ENCODE data around the gene TAF11L4. TPM values are rescaled to one million over a fixed set of nuclear protein-coding genes. Genes with fewer than 3 reads are reported as not detected.

Gene TAF11L4
- total RNA-seq, 1 experiment from 2014 or later, result not detected

- Mint-ChIP-seq H3K4me3 (no peak overlapping the region), H3K27me3 (ENCODE audit: low read depth) (no peaks in the 10 kb centered on the region), H3K4me1 (peaks cover 7% of the 10 kb centered on the region), H3K36me3 (no peaks in the 10 kb centered on the region), H3K27ac (no peak overlapping the region), H3K9me3 (no peaks in the 10 kb centered on the region)
- CTCF ChIA-PET, result no interaction called here
- TF ChIP-seq ATF3 (CRISPR knock-in tag; conservative IDR thresholded peaks at IDR 0.05), result no peak
- no peak for TF ChIP-seq MXD4 (CRISPR knock-in tag; IDR thresholded peaks at IDR 0.05; ENCODE audit: borderline replicate concordance)
- no peak for TF ChIP-seq ZNF425 (CRISPR knock-in tag; conservative IDR thresholded peaks at IDR 0.05)
- TF ChIP-seq, protein P1, sequence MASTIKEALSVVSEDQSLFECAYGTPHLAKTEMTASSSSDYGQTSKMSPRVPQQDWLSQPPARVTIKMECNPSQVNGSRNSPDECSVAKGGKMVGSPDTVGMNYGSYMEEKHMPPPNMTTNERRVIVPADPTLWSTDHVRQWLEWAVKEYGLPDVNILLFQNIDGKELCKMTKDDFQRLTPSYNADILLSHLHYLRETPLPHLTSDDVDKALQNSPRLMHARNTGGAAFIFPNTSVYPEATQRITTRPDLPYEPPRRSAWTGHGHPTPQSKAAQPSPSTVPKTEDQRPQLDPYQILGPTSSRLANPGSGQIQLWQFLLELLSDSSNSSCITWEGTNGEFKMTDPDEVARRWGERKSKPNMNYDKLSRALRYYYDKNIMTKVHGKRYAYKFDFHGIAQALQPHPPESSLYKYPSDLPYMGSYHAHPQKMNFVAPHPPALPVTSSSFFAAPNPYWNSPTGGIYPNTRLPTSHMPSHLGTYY (CRISPR knock-in tag; IDR thresholded peaks at IDR 0.05), result no peak
- no peak for TF ChIP-seq MAX (CRISPR knock-in tag; IDR thresholded peaks at IDR 0.05)
- TF ChIP-seq MYBL2 (CRISPR knock-in tag; IDR thresholded peaks at IDR 0.05), result no peak
- TF ChIP-seq ZNF263 (CRISPR knock-in tag; IDR thresholded peaks at IDR 0.05; ENCODE audit: low read depth), result no peak
- no peak for TF ChIP-seq ZBTB21 (CRISPR knock-in tag; IDR thresholded peaks at IDR 0.05; ENCODE audit: borderline replicate concordance)
- TF ChIP-seq, protein P2, sequence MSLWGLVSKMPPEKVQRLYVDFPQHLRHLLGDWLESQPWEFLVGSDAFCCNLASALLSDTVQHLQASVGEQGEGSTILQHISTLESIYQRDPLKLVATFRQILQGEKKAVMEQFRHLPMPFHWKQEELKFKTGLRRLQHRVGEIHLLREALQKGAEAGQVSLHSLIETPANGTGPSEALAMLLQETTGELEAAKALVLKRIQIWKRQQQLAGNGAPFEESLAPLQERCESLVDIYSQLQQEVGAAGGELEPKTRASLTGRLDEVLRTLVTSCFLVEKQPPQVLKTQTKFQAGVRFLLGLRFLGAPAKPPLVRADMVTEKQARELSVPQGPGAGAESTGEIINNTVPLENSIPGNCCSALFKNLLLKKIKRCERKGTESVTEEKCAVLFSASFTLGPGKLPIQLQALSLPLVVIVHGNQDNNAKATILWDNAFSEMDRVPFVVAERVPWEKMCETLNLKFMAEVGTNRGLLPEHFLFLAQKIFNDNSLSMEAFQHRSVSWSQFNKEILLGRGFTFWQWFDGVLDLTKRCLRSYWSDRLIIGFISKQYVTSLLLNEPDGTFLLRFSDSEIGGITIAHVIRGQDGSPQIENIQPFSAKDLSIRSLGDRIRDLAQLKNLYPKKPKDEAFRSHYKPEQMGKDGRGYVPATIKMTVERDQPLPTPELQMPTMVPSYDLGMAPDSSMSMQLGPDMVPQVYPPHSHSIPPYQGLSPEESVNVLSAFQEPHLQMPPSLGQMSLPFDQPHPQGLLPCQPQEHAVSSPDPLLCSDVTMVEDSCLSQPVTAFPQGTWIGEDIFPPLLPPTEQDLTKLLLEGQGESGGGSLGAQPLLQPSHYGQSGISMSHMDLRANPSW (CRISPR knock-in tag; conservative IDR thresholded peaks at IDR 0.05; ENCODE audit: low read depth), result no peak
- TF ChIP-seq ESRRA (CRISPR knock-in tag; IDR thresholded peaks at IDR 0.05; ENCODE audit: borderline replicate concordance), result no peak
- POLR2A ChIA-PET, result no interaction called here
- DNase-seq (ENCODE audit: low spot score) (no peak), ATAC-seq (no peak)
Observed at GRCh38 chr5:17477573-17478265, 43.9 kb upstream of the TAF11L4 start.

- DNase-seq (ENCODE audit: low spot score), result no peak
- peak; percentile 47 for ATAC-seq
- H3K27ac Mint-ChIP-seq, result 0 out of 2 replicates have a peak overlapping the region, but pooled peaks have one; percentile 8
- ChIA-PET POLR2A (no interaction called here), CTCF (interaction anchor here (1.1 kb wide), 1 partner anchor 265 kb away, joined by 4 read pairs; no protein-coding TSS in a partner anchor)
- no peaks in the 10 kb centered on the region for H3K27me3 Mint-ChIP-seq (ENCODE audit: low read depth)
- no peaks in the 10 kb centered on the region for H3K9me3 Mint-ChIP-seq
- no peak overlapping the region for H3K4me3 Mint-ChIP-seq
- no peak for TF ChIP-seq GRHL2 (CRISPR knock-in tag; IDR thresholded peaks at IDR 0.05; ENCODE audit: insufficient replicate concordance, severe bottlenecking)
- no peak for TF ChIP-seq ZBTB43 (CRISPR knock-in tag; IDR thresholded peaks at IDR 0.05)
- no peak for TF ChIP-seq FOXP1 (CRISPR knock-in tag; IDR thresholded peaks at IDR 0.05; ENCODE audit: borderline replicate concordance)
- TF ChIP-seq, protein P3, sequence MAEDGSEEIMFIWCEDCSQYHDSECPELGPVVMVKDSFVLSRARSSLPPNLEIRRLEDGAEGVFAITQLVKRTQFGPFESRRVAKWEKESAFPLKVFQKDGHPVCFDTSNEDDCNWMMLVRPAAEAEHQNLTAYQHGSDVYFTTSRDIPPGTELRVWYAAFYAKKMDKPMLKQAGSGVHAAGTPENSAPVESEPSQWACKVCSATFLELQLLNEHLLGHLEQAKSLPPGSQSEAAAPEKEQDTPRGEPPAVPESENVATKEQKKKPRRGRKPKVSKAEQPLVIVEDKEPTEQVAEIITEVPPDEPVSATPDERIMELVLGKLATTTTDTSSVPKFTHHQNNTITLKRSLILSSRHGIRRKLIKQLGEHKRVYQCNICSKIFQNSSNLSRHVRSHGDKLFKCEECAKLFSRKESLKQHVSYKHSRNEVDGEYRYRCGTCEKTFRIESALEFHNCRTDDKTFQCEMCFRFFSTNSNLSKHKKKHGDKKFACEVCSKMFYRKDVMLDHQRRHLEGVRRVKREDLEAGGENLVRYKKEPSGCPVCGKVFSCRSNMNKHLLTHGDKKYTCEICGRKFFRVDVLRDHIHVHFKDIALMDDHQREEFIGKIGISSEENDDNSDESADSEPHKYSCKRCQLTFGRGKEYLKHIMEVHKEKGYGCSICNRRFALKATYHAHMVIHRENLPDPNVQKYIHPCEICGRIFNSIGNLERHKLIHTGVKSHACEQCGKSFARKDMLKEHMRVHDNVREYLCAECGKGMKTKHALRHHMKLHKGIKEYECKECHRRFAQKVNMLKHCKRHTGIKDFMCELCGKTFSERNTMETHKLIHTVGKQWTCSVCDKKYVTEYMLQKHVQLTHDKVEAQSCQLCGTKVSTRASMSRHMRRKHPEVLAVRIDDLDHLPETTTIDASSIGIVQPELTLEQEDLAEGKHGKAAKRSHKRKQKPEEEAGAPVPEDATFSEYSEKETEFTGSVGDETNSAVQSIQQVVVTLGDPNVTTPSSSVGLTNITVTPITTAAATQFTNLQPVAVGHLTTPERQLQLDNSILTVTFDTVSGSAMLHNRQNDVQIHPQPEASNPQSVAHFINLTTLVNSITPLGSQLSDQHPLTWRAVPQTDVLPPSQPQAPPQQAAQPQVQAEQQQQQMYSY (CRISPR knock-in tag; IDR thresholded peaks at IDR 0.05), result no peak
- no peak for TF ChIP-seq SMAD3 (CRISPR knock-in tag; IDR thresholded peaks at IDR 0.05; ENCODE audit: borderline replicate concordance)
- no peak for TF ChIP-seq ETV6 (CRISPR knock-in tag; IDR thresholded peaks at IDR 0.05)
- no peaks in the 10 kb centered on the region for H3K36me3 Mint-ChIP-seq
- H3K4me1 Mint-ChIP-seq, result peaks cover 7% of the 10 kb centered on the region
Observed at GRCh38 chr5:17481378-17481777, 40.2 kb upstream of the TAF11L4 start.

Measured in WTC11 (cell line).